ENCODE data around the gene S100A2.

S100A2 gene

GRCh38 chr1:153547560-153548551 lies 17.8 kb downstream of the S100A2 start:
- Histone ChIP-seq H3K9me3 (ENCODE audit: severe bottlenecking) (no peaks in the 10 kb centered on the region), H3K27me3 (ENCODE audit: insufficient read depth, poor library complexity, severe bottlenecking) (no peaks in the 10 kb centered on the region), H3K27ac (ENCODE audit: poor library complexity, severe bottlenecking) (peak overlapping the region; percentile 71), H3K4me1 (ENCODE audit: insufficient read depth, poor library complexity, severe bottlenecking) (peaks cover 28% of the 10 kb centered on the region), H3K4me3 (ENCODE audit: severe bottlenecking) (no peak overlapping the region), H3K36me3 (ENCODE audit: low read depth) (peaks cover 38% of the 10 kb centered on the region)
- DNase-seq (ENCODE audit: low spot score): peak; percentile 39
- TF ChIP-seq CTCF (IDR thresholded peaks at IDR 0.05; ENCODE audit: poor library complexity, severe bottlenecking): no peak
- ATAC-seq (ENCODE audit: low read depth): no peak

GRCh38 chr1:153546796-153547559 lies 18.7 kb downstream of the S100A2 start:
- Histone ChIP-seq H3K27ac (ENCODE audit: poor library complexity, severe bottlenecking) (peak overlapping the region; percentile 71), H3K27me3 (ENCODE audit: insufficient read depth, poor library complexity, severe bottlenecking) (no peaks in the 10 kb centered on the region), H3K4me1 (ENCODE audit: insufficient read depth, poor library complexity, severe bottlenecking) (peaks cover 28% of the 10 kb centered on the region), H3K9me3 (ENCODE audit: severe bottlenecking) (no peaks in the 10 kb centered on the region), H3K36me3 (ENCODE audit: low read depth) (peaks cover 33% of the 10 kb centered on the region), H3K4me3 (ENCODE audit: severe bottlenecking) (no peak overlapping the region)
- no peak for TF ChIP-seq CTCF (IDR thresholded peaks at IDR 0.05; ENCODE audit: poor library complexity, severe bottlenecking)
- DNase-seq (ENCODE audit: low spot score) (peak; percentile 29), ATAC-seq (ENCODE audit: low read depth) (no peak)

GRCh38 chr1:153546371-153546770 lies 19.3 kb downstream of the S100A2 start:
- no peak overlapping the region for H3K4me3 ChIP-seq (ENCODE audit: severe bottlenecking)
- no peaks in the 10 kb centered on the region for H3K9me3 ChIP-seq (ENCODE audit: severe bottlenecking)
- H3K27me3 ChIP-seq (ENCODE audit: insufficient read depth, poor library complexity, severe bottlenecking): no peaks in the 10 kb centered on the region
- peaks cover 27% of the 10 kb centered on the region for H3K36me3 ChIP-seq (ENCODE audit: low read depth)
- peak overlapping the region; percentile 71 for H3K27ac ChIP-seq (ENCODE audit: poor library complexity, severe bottlenecking)
- TF ChIP-seq CTCF (IDR thresholded peaks at IDR 0.05; ENCODE audit: poor library complexity, severe bottlenecking): no peak
- no peak for ATAC-seq (ENCODE audit: low read depth)
- DNase-seq (ENCODE audit: low spot score): peak; percentile 42
- H3K4me1 ChIP-seq (ENCODE audit: insufficient read depth, poor library complexity, severe bottlenecking): peaks cover 28% of the 10 kb centered on the region

GRCh38 chr1:153545067-153546055 lies 20.3 kb downstream of the S100A2 start, which contains the start of gene S100A4:
Gene S100A4 (minus strand): TSS chr1:153545806. CDS start chr1:153544794, 1,012 bp downstream.
- Histone ChIP-seq H3K27ac (ENCODE audit: poor library complexity, severe bottlenecking) (peak within 1 kb of the TSS; percentile 71), H3K9me3 (ENCODE audit: severe bottlenecking) (no peaks in the 10 kb centered on the region), H3K36me3 (ENCODE audit: low read depth) (peaks cover 19% of the 10 kb centered on the region; the same call in 1 of the 2 replicates), H3K27me3 (ENCODE audit: insufficient read depth, poor library complexity, severe bottlenecking) (no peaks in the 10 kb centered on the region), H3K4me1 (ENCODE audit: insufficient read depth, poor library complexity, severe bottlenecking) (peaks cover 28% of the 10 kb centered on the region), H3K4me3 (ENCODE audit: severe bottlenecking) (no peak within 1 kb of the TSS)
- ATAC-seq (ENCODE audit: low read depth) (peak; percentile 70), DNase-seq (ENCODE audit: low spot score) (peak; percentile 92)
- TF ChIP-seq CTCF (IDR thresholded peaks at IDR 0.05; ENCODE audit: poor library complexity, severe bottlenecking): no peak

Data from RWPE2 (cell line).